ENCODE measurements around the gene TAF1A.

Gene TAF1A

GRCh38 chr1:222596696-222597095 is 7.0 kb upstream of the TAF1A start:
- no peak for DNase-seq (ENCODE audit: low spot score)

DNA sequence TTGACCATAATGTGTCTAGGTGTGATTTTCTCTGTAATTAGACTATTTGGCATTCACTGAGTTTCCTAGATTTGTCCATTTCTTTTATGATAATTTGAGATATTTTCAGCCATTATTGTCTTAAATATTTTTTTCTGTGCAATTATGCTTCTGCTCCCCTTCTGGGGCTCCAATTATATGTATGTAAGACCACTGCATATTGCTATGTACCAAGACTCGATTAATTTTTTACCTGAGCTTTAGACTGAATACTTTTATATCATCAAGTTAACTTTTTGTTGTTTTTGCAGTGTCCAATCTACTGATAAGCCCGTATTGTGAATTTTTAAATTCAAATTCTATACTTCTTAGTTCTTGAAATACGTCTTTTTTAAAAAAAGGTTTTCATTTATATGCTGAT is 5.1 kb upstream of the TAF1A start:
- no peak for DNase-seq (ENCODE audit: low spot score)

DNA sequence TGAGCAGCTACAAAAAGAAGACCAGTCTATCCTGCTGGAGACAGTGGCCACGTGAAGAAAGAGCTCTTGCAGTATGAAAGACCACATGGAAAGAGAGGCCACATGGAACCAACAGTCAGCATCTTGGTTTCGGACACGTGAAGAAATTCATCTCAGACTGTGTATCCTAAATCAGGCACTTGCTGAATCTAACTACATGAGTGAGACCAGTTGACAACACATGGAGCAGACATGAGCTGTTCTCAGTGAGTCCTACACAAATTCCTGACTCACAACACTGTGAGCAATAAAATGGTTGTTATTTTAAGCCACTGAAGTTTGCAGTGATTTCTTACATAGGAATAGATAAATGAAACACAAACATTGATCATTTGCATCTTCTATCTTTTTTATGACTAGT is 2.4 kb upstream of the TAF1A start:
- no peak for DNase-seq (ENCODE audit: low spot score)

GRCh38 chr1:222588135-222588534 is 1.6 kb downstream of the TAF1A start:
- DNase-seq (ENCODE audit: low spot score), result no peak

- DNase-seq (ENCODE audit: low spot score), result no peak
These were observed 2.9 kb downstream of the TAF1A start for GRCh38 chr1:222586842-222587241.

DNA sequence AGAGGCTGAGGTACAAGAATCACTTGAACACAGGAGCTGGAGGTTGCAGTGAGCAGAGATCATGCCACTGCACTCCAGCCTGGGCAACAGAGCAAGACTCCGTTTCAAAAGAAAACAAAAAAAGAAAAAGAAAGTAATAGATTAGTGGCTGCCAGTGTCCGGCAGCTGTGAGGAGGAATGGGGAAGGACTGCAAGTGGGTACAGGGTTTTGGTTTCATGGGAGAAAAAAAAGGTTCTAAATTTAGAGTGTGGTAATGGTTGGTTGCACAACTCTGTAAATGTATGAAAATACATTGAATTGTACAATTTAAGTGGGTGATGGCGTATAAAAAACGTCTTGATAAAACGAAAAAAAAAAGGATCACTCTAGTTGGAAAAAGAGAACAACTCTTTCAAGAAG is 6.7 kb downstream of the TAF1A start:
- DNase-seq (ENCODE audit: low spot score), result no peak

DNA sequence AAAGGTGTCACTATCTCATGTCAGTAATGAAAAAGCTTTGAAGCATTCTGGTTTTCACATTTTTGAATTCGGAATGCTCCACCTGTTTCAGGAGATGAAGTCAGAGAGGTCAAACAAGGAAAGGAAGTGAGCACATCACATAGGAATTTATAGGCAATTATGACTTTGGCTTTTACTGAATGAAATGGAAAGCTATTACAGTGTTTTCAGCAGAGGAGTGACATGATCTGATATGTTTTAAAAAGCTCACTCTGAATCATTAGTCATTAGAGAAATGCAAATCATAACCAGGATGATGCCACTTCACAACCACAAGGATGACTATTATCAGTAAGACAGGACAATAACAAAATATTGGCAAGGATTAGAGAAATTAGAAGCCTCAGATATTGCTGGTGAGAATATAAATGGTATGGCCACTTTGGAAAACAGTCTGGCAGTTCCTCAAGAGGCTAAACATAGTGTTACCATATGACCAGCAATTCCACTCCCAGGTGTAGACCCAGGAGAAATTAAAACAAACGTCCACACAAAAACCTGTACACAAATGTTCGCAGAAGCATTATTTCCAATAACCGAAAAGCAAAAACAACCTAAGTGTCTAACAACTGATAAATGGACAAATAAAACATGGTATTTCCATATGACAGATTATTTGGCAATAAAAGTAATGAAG is 7.5 kb downstream of the TAF1A start:
- no peak for DNase-seq (ENCODE audit: low spot score)

DNA sequence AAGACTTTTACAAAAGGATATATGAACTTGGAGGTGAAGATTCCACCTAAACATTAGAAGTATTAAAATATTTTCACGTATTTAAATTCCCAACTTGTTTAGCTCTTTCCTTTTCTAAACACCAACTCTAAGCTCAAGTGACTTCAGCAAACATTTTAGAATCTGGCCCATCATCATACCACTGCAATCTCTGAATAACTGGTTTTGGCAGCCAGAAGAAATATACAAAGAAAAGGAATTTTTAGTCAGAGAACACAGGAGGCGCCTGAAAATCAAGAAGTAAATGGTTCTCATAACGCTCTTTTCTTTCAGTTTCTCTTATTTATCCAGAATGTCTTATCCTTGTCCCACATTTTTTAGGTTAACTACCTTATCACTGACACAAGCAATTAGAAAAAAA is 10.4 kb downstream of the TAF1A start:
- DNase-seq (ENCODE audit: low spot score), result no peak

- DNase-seq (ENCODE audit: low spot score), result no peak
These were observed 18.9 kb downstream of the TAF1A start for GRCh38 chr1:222570837-222571236.

DNA sequence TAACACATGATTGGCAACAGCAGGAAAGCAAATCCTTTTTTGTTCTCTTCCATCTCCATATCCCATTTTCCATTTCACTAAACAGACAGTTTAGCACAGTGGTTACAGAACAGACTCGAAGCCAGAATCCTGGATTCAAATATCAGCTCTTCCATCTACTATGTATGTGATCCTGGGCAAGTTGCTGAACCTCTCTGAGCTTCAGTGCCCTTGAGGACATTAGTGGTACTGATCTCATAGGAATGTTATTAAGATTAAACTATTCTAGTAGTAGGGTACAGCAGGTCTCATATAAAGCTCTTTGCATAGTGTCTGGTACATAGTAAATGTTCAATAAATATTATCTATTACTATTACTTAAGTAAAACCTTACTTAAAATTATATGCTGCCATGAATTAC is 28.1 kb downstream of the TAF1A start:
- DNase-seq (ENCODE audit: low spot score), result no peak

- no peak for DNase-seq (ENCODE audit: low spot score)
These were observed 32.2 kb downstream of the TAF1A start for GRCh38 chr1:222557574-222557973.

DNA sequence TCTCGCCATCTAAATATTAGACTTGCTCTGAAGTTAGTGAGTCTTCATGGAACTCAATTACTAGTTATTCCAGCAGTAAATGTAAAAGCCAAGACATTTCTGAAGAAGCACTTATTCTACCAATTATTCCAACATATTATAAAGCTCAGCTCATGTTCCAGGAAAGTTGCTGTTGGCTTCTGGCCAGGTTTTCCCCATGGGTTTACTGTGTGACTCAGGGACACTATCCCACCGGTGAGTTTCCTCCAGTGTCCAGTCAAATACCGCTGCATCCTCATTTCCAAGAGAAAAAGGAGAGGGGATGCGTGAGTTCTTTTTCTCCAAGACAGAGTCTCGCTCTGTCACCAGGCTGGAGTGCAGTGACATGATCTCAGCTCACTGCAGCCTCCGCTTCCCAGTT is 32.6 kb downstream of the TAF1A start:
- no peak for DNase-seq (ENCODE audit: low spot score)

DNA sequence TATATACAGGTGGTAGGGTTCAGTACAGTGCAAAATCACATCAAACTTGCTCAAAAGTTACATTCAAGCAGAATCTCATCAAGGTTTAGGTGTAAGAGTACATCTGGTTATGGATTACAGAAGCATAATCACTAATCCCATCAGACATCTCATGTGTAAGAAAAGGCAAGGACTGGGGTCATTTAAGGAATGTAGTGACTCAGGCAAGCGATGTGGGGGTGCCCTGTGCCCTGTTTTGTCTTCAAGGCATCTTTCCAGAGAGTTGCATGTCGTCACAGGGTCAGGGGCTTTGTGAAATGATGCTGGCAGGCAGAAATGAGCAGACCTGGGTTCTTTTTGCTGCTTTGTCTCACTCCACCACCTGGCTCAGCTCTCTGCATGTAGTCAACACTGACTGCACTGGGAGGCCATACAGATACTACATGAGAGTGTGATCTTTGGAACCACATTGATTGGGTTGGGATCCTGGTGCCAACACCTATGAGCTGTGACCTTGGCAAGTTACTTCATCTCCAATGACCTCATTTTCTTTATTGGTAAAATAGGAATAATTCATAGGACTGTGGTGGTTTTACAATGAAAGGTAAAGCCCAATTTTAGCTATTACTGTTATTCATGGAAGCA is 33.6 kb downstream of the TAF1A start:
- DNase-seq (ENCODE audit: low spot score), result no peak

DNA sequence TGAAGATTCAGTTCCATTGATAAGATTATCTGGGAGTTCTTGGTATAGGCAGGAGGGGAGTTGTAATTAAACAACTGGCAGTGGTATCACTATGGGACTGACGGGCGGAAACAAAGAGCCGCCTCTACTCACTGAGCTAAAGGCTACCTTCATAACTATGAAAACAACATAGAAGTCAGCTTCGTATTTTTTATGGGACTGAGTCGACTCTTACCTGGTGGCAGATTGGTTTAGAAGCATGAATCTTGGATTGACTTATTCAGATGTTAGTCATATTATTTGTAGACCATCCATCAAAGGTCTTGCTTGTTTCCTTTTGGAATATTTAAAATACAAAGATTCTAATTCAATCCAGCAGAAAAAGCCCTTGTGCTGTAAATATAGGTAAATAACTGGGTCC is 35.6 kb downstream of the TAF1A start:
- DNase-seq (ENCODE audit: low spot score), result no peak

GRCh38 chr1:222552882-222553281 is 36.9 kb downstream of the TAF1A start:
- DNase-seq (ENCODE audit: low spot score), result no peak

DNA sequence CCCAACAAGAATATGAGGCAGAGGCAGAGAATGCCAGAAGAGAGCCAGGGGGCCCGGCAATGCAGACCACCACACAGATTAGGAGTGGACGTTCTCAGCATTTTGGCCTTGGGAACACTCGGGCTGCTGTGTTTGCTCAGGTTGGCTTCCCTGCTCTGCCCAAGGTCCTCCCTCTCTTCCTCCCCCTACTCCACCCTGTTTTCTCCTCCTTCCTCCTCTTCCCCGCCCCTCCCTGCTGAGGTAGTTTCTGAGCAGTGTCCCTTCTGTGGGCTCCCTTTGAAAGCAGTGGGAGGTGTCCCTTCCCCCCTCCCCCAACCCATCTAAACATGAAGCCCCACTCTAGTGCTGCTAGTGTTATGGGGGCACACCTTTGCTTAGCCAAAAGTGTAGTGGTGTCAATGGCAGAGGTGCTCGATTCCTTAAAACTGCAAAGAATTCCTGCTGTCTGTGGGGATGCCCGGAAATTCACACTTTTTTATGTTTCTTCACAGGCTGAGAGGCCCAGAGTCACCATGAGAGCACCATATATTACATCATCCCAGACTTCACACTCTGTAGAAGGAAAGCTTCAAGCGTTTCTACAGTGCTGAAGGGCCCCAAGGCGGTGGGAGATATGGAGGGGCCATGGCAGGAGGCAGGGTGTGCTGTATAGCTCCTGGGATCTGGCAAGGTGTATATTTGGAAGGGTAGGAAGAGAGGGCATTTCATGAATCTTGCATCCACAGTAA is 41.6 kb downstream of the TAF1A start, which contains the start of gene HHIPL2:
Gene HHIPL2 (minus strand): TSS at position 161 of the 728 bp plus-strand sequence. CDS start 60 bp downstream, at position 101.
- no peak for DNase-seq (ENCODE audit: low spot score)

DNA sequence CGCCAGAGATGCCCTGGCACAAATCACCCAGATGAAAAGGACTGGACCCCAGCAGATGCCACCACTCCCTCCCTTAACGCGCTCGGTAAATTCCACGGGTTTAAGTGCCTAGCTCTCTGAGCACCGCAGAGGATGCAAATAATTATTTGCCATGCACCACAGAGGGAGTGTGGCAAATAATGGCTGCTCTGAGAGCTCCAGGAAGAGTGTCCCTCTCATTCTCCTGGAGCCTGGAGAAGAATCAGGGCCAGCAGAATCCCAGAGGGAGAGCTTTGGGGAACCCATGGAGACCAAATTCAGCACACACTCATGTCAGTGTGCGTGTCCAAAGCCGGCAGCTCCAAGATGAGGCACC is 42.5 kb downstream of the TAF1A start:
- DNase-seq (ENCODE audit: low spot score), result no peak

GRCh38 chr1:222546548-222547259 is 43.0 kb downstream of the TAF1A start:
- DNase-seq (ENCODE audit: low spot score), result no peak

DNA sequence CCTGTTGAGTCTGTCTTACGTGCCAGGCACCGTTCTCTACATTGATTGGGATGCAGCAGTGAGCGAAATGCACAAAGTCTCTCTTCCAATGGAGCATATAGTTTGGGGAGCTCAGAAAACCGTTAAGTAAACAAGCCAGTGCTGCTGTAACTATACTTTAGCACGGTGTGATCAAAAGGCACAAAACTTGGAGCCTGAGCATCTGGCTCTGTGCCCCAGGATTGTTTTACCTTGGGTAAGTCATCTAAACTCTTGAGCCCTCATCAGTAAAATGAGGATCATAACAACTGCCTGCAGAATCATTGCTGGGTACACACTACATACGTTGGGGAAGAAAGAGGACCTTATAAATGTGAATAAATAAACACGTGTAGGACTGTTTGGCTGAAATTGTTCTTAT is 43.6 kb downstream of the TAF1A start:
- DNase-seq (ENCODE audit: low spot score), result no peak

GRCh38 chr1:222543817-222544216 is 45.9 kb downstream of the TAF1A start:
- DNase-seq (ENCODE audit: low spot score), result no peak

DNA sequence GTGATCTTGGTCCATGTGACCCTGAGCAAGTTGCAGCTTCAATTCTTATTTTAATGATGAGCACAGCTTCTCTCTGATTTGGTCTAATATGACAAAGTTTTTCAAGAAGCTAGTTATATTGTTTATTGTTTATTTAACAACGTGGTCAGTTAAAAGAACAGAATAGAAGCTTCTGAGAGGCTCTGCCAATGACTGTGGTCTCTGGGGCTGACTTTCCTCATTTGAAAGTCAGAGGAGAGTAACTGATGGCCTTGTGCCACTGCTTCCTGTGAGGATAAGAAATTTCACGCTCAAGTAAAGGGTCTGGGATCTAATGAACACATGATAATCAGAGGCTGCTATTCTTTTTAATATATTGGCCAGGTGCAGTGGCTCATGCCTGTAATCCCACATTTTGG is 49.1 kb downstream of the TAF1A start:
- no peak for DNase-seq (ENCODE audit: low spot score)

DNA sequence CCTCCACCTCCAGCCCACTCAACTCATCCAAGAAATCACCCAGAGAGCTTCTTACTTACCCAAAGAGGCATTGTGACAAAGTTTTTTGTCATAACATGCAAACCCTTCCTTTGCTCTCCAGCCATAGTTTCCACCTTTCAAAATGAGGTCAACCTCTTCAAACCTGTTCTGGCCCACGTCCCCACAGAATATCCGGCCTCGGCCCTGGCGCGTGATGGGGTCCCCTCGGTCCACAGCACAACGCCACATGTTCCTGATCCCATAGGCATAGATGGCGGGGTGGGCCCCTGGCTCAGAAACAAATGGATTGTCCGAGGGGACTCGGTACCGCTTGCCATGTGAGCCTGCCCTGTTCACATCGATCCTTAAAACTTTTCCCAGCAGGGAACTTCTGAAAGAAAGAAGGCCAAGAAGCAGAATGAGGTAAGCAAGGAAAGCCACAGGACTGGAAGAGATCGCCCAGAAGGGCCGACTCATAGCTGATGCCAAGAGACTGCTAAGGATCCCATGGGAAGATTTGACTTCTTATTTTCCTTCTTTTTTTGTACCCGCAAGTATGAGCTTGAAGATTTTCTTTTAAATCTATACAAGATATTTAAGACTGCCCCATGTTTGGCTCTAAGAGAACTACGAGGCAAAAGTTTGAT is 49.7 kb downstream of the TAF1A start:
- no peak for DNase-seq (ENCODE audit: low spot score)

All from SK-N-DZ (cell line).